GM10266 (cell line): Measurements from ENCODE around the gene NLRC3.

Experiments
- DNase-seq: peaks from one replicate; pipeline ENCODE4 v3.0.0; 2012; ENCODE audit errors: extremely low spot score
- CTCF ChIP-seq: IDR thresholded peaks from 2 replicates; pipeline ENCODE4 v1.5.1; 2012; ENCODE audit warnings: mild to moderate bottlenecking, low read depth; ENCODE audit not compliant: control insufficient read depth, insufficient read depth; ENCODE audit errors: missing control alignments

Gene NLRC3

GRCh38 chr16:3597676-3598075 lies 20.5 kb upstream of the NLRC3 start:
- no peak for DNase-seq
- TF ChIP-seq CTCF = no peak

GRCh38 chr16:3597226-3597625 lies 20.0 kb upstream of the NLRC3 start:
- TF ChIP-seq CTCF = no peak
- no peak for DNase-seq

GRCh38 chr16:3596101-3596861 lies 19.1 kb upstream of the NLRC3 start:
- TF ChIP-seq CTCF = no peak
- DNase-seq = no peak

DNA sequence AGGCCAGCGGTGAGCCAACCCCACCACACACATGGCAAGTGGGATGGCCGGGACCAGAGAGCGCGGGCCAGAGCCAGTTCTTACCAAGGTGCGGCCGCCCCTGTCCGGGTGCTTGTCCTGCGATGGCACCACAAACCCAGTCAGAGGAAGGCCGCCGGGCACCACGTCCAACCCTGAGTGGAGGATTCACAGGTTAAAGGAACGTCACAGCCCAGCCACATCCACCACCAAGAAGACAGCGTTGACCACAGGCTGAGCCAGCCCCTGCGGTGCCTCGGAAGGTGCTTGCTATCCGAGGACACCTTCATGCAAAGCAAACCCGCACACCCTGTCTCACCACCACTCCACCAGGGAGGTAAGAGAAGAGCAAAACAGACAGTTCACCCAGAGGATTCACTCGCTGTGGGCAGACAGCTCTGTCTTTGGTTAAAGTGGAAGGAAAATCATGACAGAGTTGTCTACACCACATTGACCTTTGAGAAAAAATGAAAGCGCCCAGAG lies 18.4 kb upstream of the NLRC3 start:
- TF ChIP-seq CTCF = no peak
- no peak for DNase-seq

DNA sequence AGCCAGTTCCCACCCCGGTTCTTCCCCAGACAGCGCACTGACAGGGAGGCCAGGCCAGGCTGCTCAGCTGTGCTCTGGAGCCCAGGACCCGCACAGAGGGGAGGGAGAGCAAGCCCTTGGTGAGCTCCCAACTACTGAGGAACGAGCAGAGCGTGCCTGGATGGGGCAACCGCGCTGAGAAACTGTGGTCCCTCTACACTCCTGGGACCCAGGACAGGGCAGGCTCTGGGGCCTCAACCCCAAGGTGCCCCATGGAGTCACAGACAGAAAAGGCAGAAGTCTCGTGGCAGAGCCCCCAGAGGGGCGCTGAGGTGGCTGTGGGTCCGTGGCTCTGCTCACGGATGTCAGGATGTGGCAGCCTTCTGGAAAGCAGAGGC lies 17.9 kb upstream of the NLRC3 start:
- no peak for DNase-seq
- no peak for TF ChIP-seq CTCF

- no peak for TF ChIP-seq CTCF
- DNase-seq = no peak
Observed at GRCh38 chr16:3594316-3595109, 17.3 kb upstream of the NLRC3 start.

DNA sequence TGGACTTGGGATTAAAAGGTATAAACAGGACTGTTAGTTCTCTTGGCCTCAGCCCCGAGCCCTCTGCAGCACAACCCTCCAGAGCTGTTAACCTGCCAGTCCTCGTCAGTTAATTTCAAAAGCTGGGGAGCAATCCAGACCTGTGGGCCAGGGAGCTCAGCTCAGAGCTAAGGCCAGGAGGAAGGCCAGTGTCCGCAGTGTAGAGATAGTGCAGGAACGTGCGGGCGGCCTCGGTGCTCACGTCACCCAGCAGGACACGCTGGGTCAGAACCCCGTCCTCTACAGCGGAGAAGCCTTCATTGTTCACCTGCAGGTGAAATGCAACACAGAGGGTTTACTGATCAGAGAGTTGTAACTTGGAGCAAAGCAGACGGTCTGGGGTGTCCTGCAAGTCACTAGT lies 15.4 kb upstream of the NLRC3 start:
- TF ChIP-seq CTCF = no peak
- no peak for DNase-seq
